Central memory CD8-positive, alpha-beta T cell (primary cell): ENCODE data around the gene ADSS1.

Experiments
- ATAC-seq: fragments of 150-1000 bp; cut with Tn5 transposase; replicated peaks from 2 replicates; pipeline ENCODE4 v1.10.0; 2022; ENCODE audit warnings: mild to moderate bottlenecking, moderate FRiP score, moderate number of reproducible peaks; ENCODE audit not compliant: poor library complexity, severe bottlenecking; ENCODE audit errors: extremely low read depth
- DNase-seq, 2 donors: peaks; one replicate each; pipeline ENCODE4 v3.0.0; 2021; ENCODE audit warnings: low spot score in 2 of 2
- H3K27ac Mint-ChIP-seq: one replicate; pipeline ENCODE4 v1.8.0; 2022; ENCODE audit warnings: low read depth, mild to moderate bottlenecking, moderate library complexity, mixed read lengths
- H3K27me3 Mint-ChIP-seq: one replicate; pipeline ENCODE4 v1.8.0; 2022; ENCODE audit warnings: mixed read lengths
- H3K36me3 Mint-ChIP-seq: one replicate; pipeline ENCODE4 v1.8.0; 2022; ENCODE audit warnings: mild to moderate bottlenecking, moderate library complexity, mixed read lengths; ENCODE audit not compliant: insufficient read depth
- H3K4me1 Mint-ChIP-seq: one replicate; pipeline ENCODE4 v1.8.0; 2022; ENCODE audit warnings: mixed read lengths
- H3K4me3 Mint-ChIP-seq: one replicate; pipeline ENCODE4 v1.8.0; 2022; ENCODE audit warnings: mild to moderate bottlenecking, moderate library complexity, mixed read lengths
- H3K9me3 Mint-ChIP-seq: one replicate; pipeline ENCODE4 v1.8.0; 2022; ENCODE audit warnings: mixed read lengths

Gene ADSS1

GRCh38 chr14:104739546-104740516 lies 15.8 kb downstream of the ADSS1 start:
- H3K27ac Mint-ChIP-seq = no peak overlapping the region
- DNase-seq (no peak), ATAC-seq (no peak)
- no peaks in the 10 kb centered on the region for H3K4me1 Mint-ChIP-seq
- H3K9me3 Mint-ChIP-seq = no peaks in the 10 kb centered on the region
- no peak overlapping the region for H3K4me3 Mint-ChIP-seq
- no peaks in the 10 kb centered on the region for H3K27me3 Mint-ChIP-seq
- H3K36me3 Mint-ChIP-seq = no peaks in the 10 kb centered on the region

DNA sequence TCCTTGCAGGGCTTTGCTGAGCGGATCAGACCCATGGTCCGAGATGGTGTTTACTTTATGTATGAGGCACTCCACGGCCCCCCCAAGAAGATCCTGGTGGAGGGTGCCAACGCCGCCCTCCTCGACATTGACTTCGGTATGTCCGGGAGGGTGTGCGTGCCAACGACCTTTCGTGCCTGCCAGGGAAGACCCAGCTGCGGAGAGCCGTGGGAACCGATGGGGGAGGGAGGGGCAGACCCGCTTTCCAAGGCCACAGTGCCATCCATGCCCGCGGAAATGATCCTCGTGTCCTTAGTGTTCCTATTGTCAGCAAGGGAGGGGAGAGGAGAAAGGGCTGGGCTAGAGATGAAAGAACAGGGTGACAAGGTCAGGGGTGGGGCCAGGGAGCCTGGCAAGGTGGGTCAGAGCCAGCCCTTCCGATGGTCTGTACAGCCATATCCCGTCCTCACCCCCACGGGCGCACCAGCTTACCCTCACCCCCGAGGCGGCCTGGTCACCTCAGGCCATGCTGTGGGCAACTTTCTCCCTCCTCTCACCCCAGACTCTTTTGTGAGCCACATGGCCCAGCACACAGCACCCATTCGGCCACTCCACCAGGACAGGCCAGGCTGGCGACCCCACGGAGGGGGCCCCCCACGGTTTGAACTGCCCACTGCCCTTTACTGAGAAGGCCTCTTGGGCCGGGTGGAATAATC lies 17.2 kb downstream of the ADSS1 start:
- Mint-ChIP-seq H3K36me3 (no peaks in the 10 kb centered on the region), H3K27ac (no peak overlapping the region), H3K9me3 (no peaks in the 10 kb centered on the region), H3K27me3 (no peaks in the 10 kb centered on the region), H3K4me1 (peaks cover 6% of the 10 kb centered on the region), H3K4me3 (no peak overlapping the region)
- ATAC-seq = no peak
- DNase-seq = no peak

- Mint-ChIP-seq H3K27me3 (no peaks in the 10 kb centered on the region), H3K9me3 (no peaks in the 10 kb centered on the region), H3K4me1 (peaks cover 6% of the 10 kb centered on the region), H3K27ac (no peak overlapping the region), H3K36me3 (no peaks in the 10 kb centered on the region), H3K4me3 (no peak overlapping the region)
- ATAC-seq (no peak), DNase-seq (no peak)
Observed at GRCh38 chr14:104741803-104742251, 17.8 kb downstream of the ADSS1 start.

DNA sequence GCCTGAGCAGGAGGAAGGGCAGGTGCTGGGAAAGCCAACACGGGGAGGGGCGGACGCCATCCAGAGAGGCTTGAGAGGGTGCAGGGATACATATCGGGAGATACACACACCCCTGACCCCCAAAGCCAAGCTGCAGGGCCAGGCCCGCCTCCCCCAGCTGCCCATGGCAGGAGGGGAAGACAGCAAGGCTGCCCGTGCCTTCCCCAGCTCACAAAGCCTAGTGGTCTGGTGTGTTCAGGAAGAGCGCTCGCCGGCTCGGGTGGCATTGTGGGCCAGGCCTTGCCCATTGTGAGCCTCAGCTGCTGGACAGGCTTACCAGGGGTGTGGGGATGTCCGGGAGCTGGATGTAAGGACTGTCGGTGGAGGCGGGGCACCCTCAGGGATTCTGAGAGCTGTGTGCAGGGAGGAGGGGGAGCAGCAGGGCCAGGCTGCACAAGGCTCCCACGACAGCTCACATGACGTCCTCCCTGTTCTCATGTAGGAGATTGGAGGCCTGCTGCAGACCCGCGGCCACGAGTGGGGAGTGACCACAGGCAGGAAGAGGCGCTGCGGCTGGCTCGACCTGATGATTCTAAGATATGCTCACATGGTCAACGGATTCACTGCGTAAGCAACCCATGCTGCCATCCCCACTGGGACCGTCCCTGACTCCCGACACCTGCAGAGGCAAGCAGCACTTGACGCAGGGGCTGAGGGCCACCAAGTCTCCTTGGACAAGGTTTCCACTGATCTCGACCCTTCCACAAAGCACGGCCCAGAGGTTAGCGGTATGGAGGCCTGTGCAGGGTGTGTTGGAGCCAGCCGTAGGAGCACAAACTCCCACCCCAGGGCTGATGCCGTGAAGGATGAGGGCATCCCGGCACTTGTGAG lies 18.8 kb downstream of the ADSS1 start:
- no peaks in the 10 kb centered on the region for H3K27me3 Mint-ChIP-seq
- no peaks in the 10 kb centered on the region for H3K36me3 Mint-ChIP-seq
- H3K9me3 Mint-ChIP-seq = no peaks in the 10 kb centered on the region
- ATAC-seq (no peak), DNase-seq (no peak)
- no peak overlapping the region for H3K4me3 Mint-ChIP-seq
- H3K27ac Mint-ChIP-seq = no peak overlapping the region
- peaks cover 6% of the 10 kb centered on the region for H3K4me1 Mint-ChIP-seq

DNA sequence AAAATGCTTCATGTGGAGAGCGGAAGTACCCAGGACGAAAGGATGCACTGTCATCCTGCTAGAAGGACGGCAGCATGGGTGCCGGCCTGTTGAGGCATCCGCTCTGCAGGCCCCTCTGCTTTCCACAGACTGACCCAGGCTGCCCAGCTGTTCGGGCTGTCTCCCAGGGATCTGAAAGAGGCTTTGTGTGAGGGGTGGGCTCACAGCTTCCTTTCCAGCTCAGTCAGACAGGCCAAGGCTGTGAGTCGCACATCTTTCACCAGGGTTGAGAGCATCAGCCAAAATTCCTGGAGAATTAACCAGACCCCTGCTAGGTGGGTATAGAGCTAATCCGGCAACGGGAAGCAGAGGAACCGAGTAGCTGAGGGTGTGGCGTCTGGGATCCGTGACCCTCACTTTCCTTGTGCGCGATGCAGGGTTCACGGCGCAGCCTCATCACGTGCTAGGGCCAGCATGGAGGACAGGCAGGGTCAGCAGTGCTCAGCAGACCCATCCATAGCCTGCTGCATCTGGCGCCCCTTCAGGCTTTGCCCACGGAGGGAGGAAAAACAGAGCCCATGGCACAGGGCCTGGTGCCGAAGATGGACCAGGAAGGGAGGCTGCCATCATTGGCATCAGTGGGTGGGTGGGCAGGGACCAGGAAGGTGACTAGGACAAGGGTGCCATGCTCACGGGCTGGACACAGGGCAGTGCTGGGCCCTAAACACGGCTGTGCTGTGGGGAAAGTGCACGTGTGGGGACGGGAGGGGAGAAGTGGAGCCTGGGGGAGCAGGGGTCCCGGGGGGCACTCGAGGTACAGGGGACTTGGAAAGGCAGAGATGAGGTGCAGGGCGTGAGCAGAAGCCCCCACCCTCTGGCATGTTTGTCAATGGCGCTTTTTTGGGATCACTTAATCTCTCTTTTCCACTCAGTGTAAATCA lies 19.7 kb downstream of the ADSS1 start:
- ATAC-seq (no peak), DNase-seq (no peak)
- Mint-ChIP-seq H3K9me3 (no peaks in the 10 kb centered on the region), H3K36me3 (no peaks in the 10 kb centered on the region), H3K4me3 (no peak overlapping the region), H3K27ac (no peak overlapping the region), H3K4me1 (peaks cover 6% of the 10 kb centered on the region), H3K27me3 (no peaks in the 10 kb centered on the region)

DNA sequence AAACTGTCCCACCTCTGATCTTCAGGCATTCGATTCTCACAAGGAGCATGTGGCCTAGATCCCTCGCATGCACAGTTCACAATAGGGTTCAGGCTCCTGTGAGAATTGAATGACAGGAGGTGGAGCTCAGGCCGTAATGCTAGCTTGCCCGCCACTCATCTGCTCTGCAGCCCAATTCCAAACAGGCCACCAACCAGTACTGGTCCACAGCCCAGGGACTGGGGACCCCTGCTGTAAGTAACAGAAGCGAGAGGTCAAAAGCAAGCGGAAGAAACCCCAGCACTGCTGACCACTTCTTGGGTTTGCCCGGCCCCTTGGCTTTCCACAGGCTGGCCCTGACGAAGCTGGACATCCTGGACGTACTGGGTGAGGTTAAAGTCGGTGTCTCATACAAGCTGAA lies 20.5 kb downstream of the ADSS1 start:
- H3K4me3 Mint-ChIP-seq = no peak overlapping the region
- no peaks in the 10 kb centered on the region for H3K9me3 Mint-ChIP-seq
- H3K4me1 Mint-ChIP-seq = peaks cover 6% of the 10 kb centered on the region
- no peaks in the 10 kb centered on the region for H3K27me3 Mint-ChIP-seq
- no peak for ATAC-seq
- H3K27ac Mint-ChIP-seq = no peak overlapping the region
- DNase-seq = no peak
- H3K36me3 Mint-ChIP-seq = no peaks in the 10 kb centered on the region

- Mint-ChIP-seq H3K36me3 (no peaks in the 10 kb centered on the region), H3K27ac (no peak overlapping the region), H3K4me1 (peaks cover 6% of the 10 kb centered on the region), H3K9me3 (no peaks in the 10 kb centered on the region), H3K4me3 (no peak overlapping the region), H3K27me3 (no peaks in the 10 kb centered on the region)
- DNase-seq = no peak
- no peak for ATAC-seq
Observed at GRCh38 chr14:104745431-104745830, 21.4 kb downstream of the ADSS1 start.

GRCh38 chr14:104746071-104746545 lies 22.1 kb downstream of the ADSS1 start:
- no peak overlapping the region for H3K27ac Mint-ChIP-seq
- H3K4me1 Mint-ChIP-seq = peaks cover 6% of the 10 kb centered on the region
- no peak for DNase-seq
- H3K27me3 Mint-ChIP-seq = no peaks in the 10 kb centered on the region
- H3K9me3 Mint-ChIP-seq = no peaks in the 10 kb centered on the region
- no peak for ATAC-seq
- H3K36me3 Mint-ChIP-seq = no peaks in the 10 kb centered on the region
- H3K4me3 Mint-ChIP-seq = no peak overlapping the region

DNA sequence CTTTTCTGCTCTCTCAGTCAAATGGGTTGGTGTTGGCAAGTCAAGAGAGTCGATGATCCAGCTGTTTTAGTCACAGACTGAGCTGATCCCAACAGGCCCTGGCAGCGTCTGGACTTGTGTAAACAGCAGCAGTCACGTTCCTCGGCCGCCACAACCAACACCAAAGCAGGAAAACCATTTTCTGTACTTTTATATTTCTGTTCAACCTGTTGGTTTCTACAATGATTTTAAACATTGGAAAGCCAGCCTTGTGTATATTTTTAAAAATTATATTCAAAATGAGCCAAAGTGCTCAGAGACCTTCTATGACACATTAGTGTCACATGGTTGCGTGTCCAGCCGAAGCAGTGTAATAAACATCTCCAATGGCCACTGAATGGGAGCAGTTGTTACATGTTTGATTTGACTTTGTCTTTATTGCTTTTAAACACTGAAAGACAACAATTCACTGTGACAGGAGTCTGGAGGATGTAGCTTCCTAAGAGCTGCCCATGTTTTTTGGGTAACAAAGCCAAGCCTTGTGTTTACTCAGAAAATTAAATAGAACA lies 23.0 kb downstream of the ADSS1 start:
- ATAC-seq = no peak

DNA sequence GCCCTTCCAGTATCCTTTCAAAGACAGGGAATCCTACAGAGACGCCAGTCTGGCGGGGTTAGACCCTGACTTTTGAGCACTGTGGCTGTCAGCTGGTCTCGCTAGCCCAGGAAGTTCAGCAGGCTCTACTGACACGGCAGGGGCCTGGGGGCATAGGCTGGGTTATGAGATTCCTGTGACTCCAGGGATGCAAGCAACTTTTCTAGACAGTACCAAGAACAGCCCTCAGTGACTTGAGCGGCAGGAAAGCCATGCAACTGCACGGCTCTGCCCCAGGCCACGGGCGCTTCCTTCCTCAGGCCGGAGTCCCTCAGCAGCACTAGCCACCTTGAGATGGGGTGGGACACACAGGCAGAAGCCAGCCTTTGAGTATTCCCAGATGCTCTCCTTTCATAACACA lies 23.8 kb downstream of the ADSS1 start:
- Mint-ChIP-seq H3K27ac (no peak overlapping the region), H3K27me3 (no peaks in the 10 kb centered on the region), H3K4me3 (no peak overlapping the region), H3K4me1 (peaks cover 6% of the 10 kb centered on the region), H3K9me3 (no peaks in the 10 kb centered on the region), H3K36me3 (peaks cover 4% of the 10 kb centered on the region)
- ATAC-seq = no peak
- no peak for DNase-seq

More for the DNA sequence above, 23.0 kb downstream of the ADSS1 start:
- Mint-ChIP-seq H3K27ac (no peak overlapping the region), H3K27me3 (no peaks in the 10 kb centered on the region), H3K4me3 (no peak overlapping the region), H3K4me1 (peaks cover 6% of the 10 kb centered on the region), H3K36me3 (no peaks in the 10 kb centered on the region), H3K9me3 (no peaks in the 10 kb centered on the region)
- DNase-seq = no peak

GRCh38 chr14:104749111-104749649 lies 25.2 kb downstream of the ADSS1 start:
- Mint-ChIP-seq H3K27me3 (no peaks in the 10 kb centered on the region), H3K36me3 (peaks cover 10% of the 10 kb centered on the region), H3K9me3 (no peaks in the 10 kb centered on the region), H3K27ac (no peak overlapping the region), H3K4me3 (no peak overlapping the region), H3K4me1 (peaks cover 13% of the 10 kb centered on the region)
- DNase-seq (no peak), ATAC-seq (no peak)
